MM.1S (cell line): ENCODE measurements around the gene DCP2.

ENCODE experiments used
- DNase-seq: peaks from one replicate; pipeline ENCODE4 v3.0.0-alpha.2; 2015
- H2AFZ ChIP-seq: fragments of 300-600 bp; sonication (generic); 2 replicates; pipeline ENCODE4 v1.6.0; 2016; ENCODE audit warnings: antibody characterized with exemption, low read length
- H3F3A ChIP-seq: fragments of 300-600 bp; sonication (generic); 2 replicates; pipeline ENCODE4 v1.6.1; 2016; ENCODE audit warnings: mild to moderate bottlenecking, antibody characterized with exemption, low read length, moderate library complexity, mixed read lengths; ENCODE audit not compliant: insufficient read depth
- H3K27ac ChIP-seq: fragments of 300-600 bp; sonication (generic); 2 replicates; pipeline ENCODE4 v1.5.1; 2016; ENCODE audit warnings: mild to moderate bottlenecking, low read length
- H3K27me3 ChIP-seq: fragments of 300-600 bp; sonication (generic); replicated peaks from 2 replicates; pipeline ENCODE4 v1.6.0; 2016; ENCODE audit warnings: low read length; ENCODE audit not compliant: insufficient read depth
- H3K36me3 ChIP-seq: fragments of 300-600 bp; sonication (generic); replicated peaks from 2 replicates; pipeline ENCODE4 v1.6.1; 2016; ENCODE audit warnings: mild to moderate bottlenecking, low read length, mixed read lengths; ENCODE audit not compliant: insufficient read depth
- H3K4me1 ChIP-seq: fragments of 300-600 bp; sonication (generic); 2 replicates; pipeline ENCODE4 v1.6.1; 2016; ENCODE audit warnings: low read length, mixed read lengths
- H3K4me2 ChIP-seq: fragments of 300-600 bp; sonication (generic); 2 replicates; pipeline ENCODE4 v1.6.0; 2016; ENCODE audit warnings: low read depth, low read length
- H3K4me3 ChIP-seq: fragments of 300-600 bp; sonication (generic); 2 replicates; pipeline ENCODE4 v1.5.1; 2016; ENCODE audit warnings: low read length, mixed read lengths
- H3K79me2 ChIP-seq: fragments of 300-600 bp; sonication (generic); 2 replicates; pipeline ENCODE4 v1.6.1; 2016; ENCODE audit warnings: mixed run types, low read length, mixed read lengths
- H3K9ac ChIP-seq: fragments of 300-600 bp; sonication (generic); 2 replicates; pipeline ENCODE4 v1.6.1; 2016; ENCODE audit warnings: low read length, mixed read lengths
- H3K9me2 ChIP-seq: fragments of 300-600 bp; sonication (generic); replicated peaks from 2 replicates; pipeline ENCODE4 v1.6.1; 2016; ENCODE audit warnings: mild to moderate bottlenecking, low read length, mixed read lengths; ENCODE audit not compliant: insufficient read depth
- H3K9me3 ChIP-seq: fragments of 300-600 bp; sonication (generic); replicated peaks from 2 replicates; pipeline ENCODE4 v1.6.1; 2016; ENCODE audit warnings: mild to moderate bottlenecking, low read length, mixed read lengths; ENCODE audit not compliant: insufficient read depth
- H4K20me1 ChIP-seq: fragments of 300-600 bp; sonication (generic); 2 replicates; pipeline ENCODE4 v1.6.1; 2016; ENCODE audit warnings: mild to moderate bottlenecking, low read length, moderate library complexity, mixed read lengths; ENCODE audit not compliant: insufficient read depth
- CTCF ChIP-seq: fragments of 300-600 bp; sonication (generic); IDR thresholded peaks from 2 replicates; pipeline ENCODE4 v1.5.1; 2016; ENCODE audit warnings: antibody characterized with exemption, low read length, mixed read lengths
- EZH2 ChIP-seq: fragments of 300-600 bp; sonication (generic); optimal IDR thresholded peaks from 2 replicates; pipeline ENCODE3; 2017; ENCODE audit warnings: low read depth, mild to moderate bottlenecking, antibody characterized with exemption, low read length, mixed read lengths
- EZH2phosphoT487 ChIP-seq: fragments of 300-600 bp; sonication (generic); IDR thresholded peaks from 2 replicates; pipeline ENCODE4 v1.6.1; 2018; ENCODE audit warnings: antibody characterized with exemption, low read length

DCP2 gene

GRCh38 chr5:112983363-112983762 lies 6.8 kb downstream of the DCP2 start:
- Histone ChIP-seq H4K20me1 (0 out of 2 replicates have a peak, but pooled peaks cover 4% of the 10 kb centered on the region), H3K4me2 (no peak overlapping the region), H2AFZ (no peak overlapping the region), H3K4me1 (peaks cover 7% of the 10 kb centered on the region; the same call in 1 of the 2 replicates), H3K4me3 (no peak overlapping the region), H3K9ac (no peak overlapping the region), H3K79me2 (peaks cover 94% of the 10 kb centered on the region), H3K27me3 (no peaks in the 10 kb centered on the region), H3K27ac (no peak overlapping the region), H3K9me3 (no peaks in the 10 kb centered on the region), H3K9me2 (no peaks in the 10 kb centered on the region), H3K36me3 (no peaks in the 10 kb centered on the region; the same call in 1 of the 2 replicates), H3F3A (no peaks in the 10 kb centered on the region)
- TF ChIP-seq CTCF = no peak
- TF ChIP-seq EZH2phosphoT487 = no peak
- no peak for TF ChIP-seq EZH2
- no peak for DNase-seq

- Histone ChIP-seq H3K4me2 (no peak overlapping the region), H3K36me3 (no peaks in the 10 kb centered on the region; the same call in 1 of the 2 replicates), H3K27ac (no peak overlapping the region), H3K4me3 (no peak overlapping the region), H2AFZ (no peak overlapping the region), H3K79me2 (peaks cover 93% of the 10 kb centered on the region), H3F3A (no peaks in the 10 kb centered on the region), H4K20me1 (no peaks in the 10 kb centered on the region), H3K27me3 (no peaks in the 10 kb centered on the region), H3K9me3 (no peaks in the 10 kb centered on the region), H3K9me2 (no peaks in the 10 kb centered on the region), H3K4me1 (no peaks in the 10 kb centered on the region), H3K9ac (no peak overlapping the region)
- DNase-seq = no peak
- TF ChIP-seq CTCF (no peak), EZH2phosphoT487 (no peak), EZH2 (no peak)
Measured at GRCh38 chr5:112986224-112986623, 9.6 kb downstream of the DCP2 start.

GRCh38 chr5:112995764-112996618 lies 19.4 kb downstream of the DCP2 start:
- Histone ChIP-seq H4K20me1 (no peaks in the 10 kb centered on the region), H3K36me3 (no peaks in the 10 kb centered on the region)

More at GRCh38 chr5:112995764-112996618, 19.4 kb downstream of the DCP2 start:
- DNase-seq = peak; percentile 80
- H3F3A ChIP-seq = no peaks in the 10 kb centered on the region
- peaks cover 61% of the 10 kb centered on the region for H3K79me2 ChIP-seq
- no peaks in the 10 kb centered on the region for H3K9me3 ChIP-seq
- no peaks in the 10 kb centered on the region for H3K27me3 ChIP-seq
- no peak overlapping the region for H2AFZ ChIP-seq
- TF ChIP-seq EZH2 (no peak), EZH2phosphoT487 (no peak), CTCF (peak; percentile 92)
- no peak overlapping the region for H3K4me3 ChIP-seq
- no peak overlapping the region for H3K27ac ChIP-seq
- peaks cover 8% of the 10 kb centered on the region; the same call in 1 of the 2 replicates for H3K4me1 ChIP-seq
- H3K9ac ChIP-seq = no peak overlapping the region
- 0 out of 2 replicates have a peak overlapping the region, but pooled peaks have one; percentile 25 for H3K4me2 ChIP-seq
- no peaks in the 10 kb centered on the region for H3K9me2 ChIP-seq
